RWPE2 (cell line): ENCODE results near the gene RPS6KA5.
A peak's percentile ranks its signal among the peaks of the same experiment; 100 is the strongest.

ENCODE experiments used
- ATAC-seq: fragments of 200-7000 bp; cut with Tn5 transposase; 3 replicates; pipeline ENCODE4 v1.9.1; 2021; ENCODE audit warnings: low read depth
- DNase-seq: peaks from one replicate; pipeline ENCODE4 v3.0.0-alpha.2; 2020; ENCODE audit warnings: low spot score
- H3K27ac ChIP-seq: fragments of 450-650 bp; 2 replicates; pipeline ENCODE4 v1.5.1; 2017; ENCODE audit warnings: mild to moderate bottlenecking; ENCODE audit not compliant: poor library complexity, severe bottlenecking
- H3K27me3 ChIP-seq: fragments of 250-450 bp; sonication (Bioruptor Pico); 2 replicates; pipeline ENCODE4 v1.5.1; 2021; ENCODE audit warnings: mild to moderate bottlenecking, moderate library complexity; ENCODE audit not compliant: insufficient read depth, poor library complexity, severe bottlenecking
- H3K36me3 ChIP-seq: fragments of 250-450 bp; sonication (Bioruptor Pico); 2 replicates; pipeline ENCODE4 v1.5.1; 2020; ENCODE audit warnings: low read depth, mild to moderate bottlenecking, moderate library complexity
- H3K4me1 ChIP-seq: fragments of 250-450 bp; sonication (Bioruptor Pico); 2 replicates; pipeline ENCODE4 v1.5.1; 2021; ENCODE audit warnings: mild to moderate bottlenecking, moderate library complexity; ENCODE audit not compliant: insufficient read depth, poor library complexity, severe bottlenecking
- H3K4me3 ChIP-seq: fragments of 250-450 bp; sonication (Bioruptor Pico); 2 replicates; pipeline ENCODE4 v1.5.1; 2021; ENCODE audit warnings: mild to moderate bottlenecking, moderate library complexity; ENCODE audit not compliant: severe bottlenecking
- H3K9me3 ChIP-seq: fragments of 250-450 bp; sonication (Bioruptor Pico); 2 replicates; pipeline ENCODE4 v1.5.1; 2021; ENCODE audit warnings: mild to moderate bottlenecking, moderate library complexity; ENCODE audit not compliant: severe bottlenecking
- CTCF ChIP-seq: fragments of 450-650 bp; IDR thresholded peaks from one replicate; pipeline ENCODE4 v1.5.1; 2017; ENCODE audit warnings: mild to moderate bottlenecking, moderate library complexity; ENCODE audit not compliant: poor library complexity, severe bottlenecking

RPS6KA5 gene

GRCh38 chr14:90991690-90992443, 68.6 kb downstream of the RPS6KA5 start:
- no peaks in the 10 kb centered on the region for H3K9me3 ChIP-seq
- TF ChIP-seq CTCF: no peak
- H3K27me3 ChIP-seq: no peaks in the 10 kb centered on the region
- no peak overlapping the region for H3K27ac ChIP-seq
- ATAC-seq: no peak
- peaks cover 2% of the 10 kb centered on the region for H3K4me1 ChIP-seq
- no peak overlapping the region for H3K4me3 ChIP-seq
- H3K36me3 ChIP-seq: no peaks in the 10 kb centered on the region
- DNase-seq: no peak

DNA sequence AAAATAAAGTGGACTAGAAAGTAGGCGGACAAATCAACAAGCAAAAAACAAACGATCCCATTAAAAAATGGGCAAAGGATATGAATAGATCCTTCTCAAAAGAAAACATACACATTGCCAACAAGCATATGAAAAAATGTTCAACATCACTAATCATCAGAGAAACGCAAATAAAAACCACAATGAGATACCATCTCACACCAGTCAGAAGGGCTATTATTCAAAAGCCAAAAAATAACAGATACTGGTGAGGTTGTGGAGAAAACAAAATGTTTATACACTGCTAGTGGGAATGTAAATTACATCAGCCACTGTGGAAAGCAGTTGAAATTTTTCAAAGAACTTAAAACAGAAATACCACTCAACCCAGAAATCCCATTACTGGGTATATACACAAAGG, 70.3 kb downstream of the RPS6KA5 start:
- no peaks in the 10 kb centered on the region for H3K9me3 ChIP-seq
- H3K27ac ChIP-seq: no peak overlapping the region
- no peak overlapping the region for H3K4me3 ChIP-seq
- no peak for ATAC-seq
- peaks cover 5% of the 10 kb centered on the region for H3K4me1 ChIP-seq
- H3K27me3 ChIP-seq: no peaks in the 10 kb centered on the region
- no peak for DNase-seq
- no peaks in the 10 kb centered on the region for H3K36me3 ChIP-seq
- no peak for TF ChIP-seq CTCF

GRCh38 chr14:90987140-90987539, 73.3 kb downstream of the RPS6KA5 start:
- H3K27ac ChIP-seq: no peak overlapping the region
- no peak for TF ChIP-seq CTCF
- peaks cover 5% of the 10 kb centered on the region for H3K4me1 ChIP-seq
- no peaks in the 10 kb centered on the region for H3K36me3 ChIP-seq
- H3K27me3 ChIP-seq: no peaks in the 10 kb centered on the region
- H3K9me3 ChIP-seq: no peaks in the 10 kb centered on the region
- no peak for DNase-seq
- H3K4me3 ChIP-seq: no peak overlapping the region
- no peak for ATAC-seq

DNA sequence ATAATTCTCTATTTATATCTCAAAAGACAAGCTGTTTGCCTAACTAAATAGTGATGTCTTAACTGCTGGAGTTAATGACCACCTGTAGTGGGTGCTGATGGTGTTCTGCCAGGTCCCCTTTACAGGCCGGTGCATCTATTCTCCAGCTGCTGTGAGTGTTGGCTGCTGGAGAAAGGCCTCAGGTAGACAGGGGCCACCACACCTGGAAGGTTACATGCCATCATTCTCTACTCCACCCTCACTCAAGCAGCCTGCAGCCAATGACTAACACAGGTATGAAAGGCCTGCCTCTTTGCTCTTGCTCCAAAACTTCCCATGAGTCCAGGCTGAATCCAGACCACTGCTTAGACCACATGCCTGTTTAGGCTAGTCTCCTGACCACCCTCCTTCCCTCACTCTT, 73.9 kb downstream of the RPS6KA5 start:
- ATAC-seq: peak; percentile 94
- Histone ChIP-seq H3K4me1 (peaks cover 5% of the 10 kb centered on the region), H3K9me3 (no peaks in the 10 kb centered on the region), H3K36me3 (no peaks in the 10 kb centered on the region), H3K27me3 (no peaks in the 10 kb centered on the region), H3K27ac (no peak overlapping the region), H3K4me3 (no peak overlapping the region)
- no peak for TF ChIP-seq CTCF
- no peak for DNase-seq

DNA sequence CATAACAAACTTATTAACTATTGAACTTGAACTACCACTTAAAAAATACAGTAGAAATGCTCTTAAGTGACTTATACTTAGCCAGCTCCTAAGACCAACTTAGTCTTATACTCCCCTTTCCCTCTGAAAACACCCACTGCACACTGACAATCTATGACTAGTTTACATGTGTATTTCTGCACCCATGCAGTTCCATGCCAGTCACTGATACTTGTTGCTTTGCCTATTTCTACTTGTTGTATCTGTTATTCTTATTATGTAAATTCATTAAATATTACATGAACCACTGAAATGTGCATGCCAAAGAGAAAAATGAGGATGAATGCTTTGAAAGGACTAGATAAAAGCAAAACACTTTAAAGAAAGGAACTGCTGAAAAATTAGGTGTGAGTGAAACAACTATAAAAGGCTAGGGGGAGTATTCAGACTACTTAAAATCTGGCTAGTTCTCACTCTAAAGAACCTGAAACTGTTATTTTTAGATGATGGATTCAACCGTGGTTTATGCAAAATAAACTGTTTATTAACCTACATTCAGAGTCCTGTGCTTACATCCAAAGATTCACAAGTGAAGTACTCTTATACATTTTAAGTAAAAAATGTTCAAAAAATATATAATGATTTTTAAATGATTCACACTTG, 74.7 kb downstream of the RPS6KA5 start:
- Histone ChIP-seq H3K4me3 (no peak overlapping the region), H3K9me3 (no peaks in the 10 kb centered on the region), H3K27ac (no peak overlapping the region), H3K27me3 (no peaks in the 10 kb centered on the region), H3K4me1 (peaks cover 5% of the 10 kb centered on the region), H3K36me3 (no peaks in the 10 kb centered on the region)
- ATAC-seq (no peak), DNase-seq (no peak)
- TF ChIP-seq CTCF: no peak
